ENCODE measurements around the gene RPL27A.

GRCh38 chr11:8711895-8712442 is 29.4 kb downstream of the RPL27A start:
- TF ChIP-seq EZH2 (IDR thresholded peaks at IDR 0.05; ENCODE audit: borderline replicate concordance, low read depth, low read length, poor library complexity, severe bottlenecking) (no peak), CTCF (conservative IDR thresholded peaks at IDR 0.05; ENCODE audit: low read depth, low read length) (no peak)
